ENCODE results near the gene CXorf38.
"Not testable (repeated sequence)": the region's sequence is repeated elsewhere in the genome, so short reads cannot be mapped to it uniquely, and the experiment has no call there.

CXorf38 gene

GRCh38 chrX:40582811-40583210 is 64.5 kb downstream of the CXorf38 start:
- CTCF ChIA-PET: no interaction called here
- DNase-seq (ENCODE audit: low read depth, low spot score): no peak
- POLR2A ChIA-PET: no interaction called here
- TF ChIP-seq CTCF (IDR thresholded peaks at IDR 0.05; ENCODE audit: insufficient read depth, low read length, missing control alignments): no peak
- no peak overlapping the region for H3K4me3 ChIP-seq (ENCODE audit: low read depth, low read length)

DNA sequence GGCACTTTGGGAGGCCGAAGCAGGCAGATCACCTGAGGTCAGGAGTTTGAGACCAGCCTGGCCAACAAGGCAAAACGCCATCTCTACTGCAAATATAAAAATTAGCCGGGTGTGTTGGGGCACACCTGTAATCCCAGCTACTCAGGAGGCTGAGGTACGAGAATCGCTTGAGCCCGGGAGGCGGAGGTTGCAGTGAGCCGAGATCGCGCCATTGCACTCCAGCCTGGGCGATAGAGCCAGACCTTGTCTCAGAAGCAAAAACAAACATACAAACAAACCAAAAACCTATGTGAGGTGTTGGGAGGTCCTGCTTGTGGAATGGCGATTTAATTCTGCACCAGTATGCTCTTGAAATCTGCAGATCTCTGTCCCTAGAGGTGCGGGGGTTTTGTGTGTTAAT is 65.2 kb downstream of the CXorf38 start:
- H3K4me3 ChIP-seq (ENCODE audit: low read depth, low read length); DNase-seq (ENCODE audit: low read depth, low spot score); POLR2A ChIA-PET; CTCF ChIA-PET: not testable (repeated sequence)

DNA sequence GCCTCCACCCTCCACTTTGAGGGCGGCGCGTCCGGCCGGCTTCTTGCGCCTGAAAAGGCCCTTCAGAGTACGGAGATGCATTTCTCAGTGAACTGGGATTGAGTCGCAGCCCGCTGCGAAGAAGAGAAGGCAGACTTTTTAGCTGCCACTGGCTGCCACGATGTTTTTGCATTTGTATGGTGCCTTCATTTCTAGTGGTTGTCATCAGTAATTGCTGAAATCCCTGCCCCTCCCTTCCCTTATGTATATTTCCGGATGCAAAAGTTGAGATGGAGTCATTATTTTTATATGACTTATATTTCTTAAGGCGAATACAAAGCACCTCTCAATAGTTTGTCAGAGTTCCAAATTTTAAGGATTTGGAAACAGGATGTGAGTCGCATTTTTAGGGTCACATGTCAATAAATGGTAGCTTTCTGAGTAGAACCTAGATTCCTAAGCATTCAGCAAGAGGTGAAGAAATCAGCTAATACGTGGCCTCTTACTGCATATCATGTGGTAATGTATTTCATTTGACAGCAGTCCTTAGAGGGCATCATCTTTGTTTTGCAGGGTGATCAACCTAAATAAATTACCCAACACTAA is 65.9 kb downstream of the CXorf38 start:
- CTCF ChIA-PET: no interaction called here
- no peak for DNase-seq (ENCODE audit: low read depth, low spot score)
- peak overlapping the region; percentile 80 for H3K4me3 ChIP-seq (ENCODE audit: low read depth, low read length)
- no peak for TF ChIP-seq CTCF (IDR thresholded peaks at IDR 0.05; ENCODE audit: insufficient read depth, low read length, missing control alignments)
- POLR2A ChIA-PET: no interaction called here

DNA sequence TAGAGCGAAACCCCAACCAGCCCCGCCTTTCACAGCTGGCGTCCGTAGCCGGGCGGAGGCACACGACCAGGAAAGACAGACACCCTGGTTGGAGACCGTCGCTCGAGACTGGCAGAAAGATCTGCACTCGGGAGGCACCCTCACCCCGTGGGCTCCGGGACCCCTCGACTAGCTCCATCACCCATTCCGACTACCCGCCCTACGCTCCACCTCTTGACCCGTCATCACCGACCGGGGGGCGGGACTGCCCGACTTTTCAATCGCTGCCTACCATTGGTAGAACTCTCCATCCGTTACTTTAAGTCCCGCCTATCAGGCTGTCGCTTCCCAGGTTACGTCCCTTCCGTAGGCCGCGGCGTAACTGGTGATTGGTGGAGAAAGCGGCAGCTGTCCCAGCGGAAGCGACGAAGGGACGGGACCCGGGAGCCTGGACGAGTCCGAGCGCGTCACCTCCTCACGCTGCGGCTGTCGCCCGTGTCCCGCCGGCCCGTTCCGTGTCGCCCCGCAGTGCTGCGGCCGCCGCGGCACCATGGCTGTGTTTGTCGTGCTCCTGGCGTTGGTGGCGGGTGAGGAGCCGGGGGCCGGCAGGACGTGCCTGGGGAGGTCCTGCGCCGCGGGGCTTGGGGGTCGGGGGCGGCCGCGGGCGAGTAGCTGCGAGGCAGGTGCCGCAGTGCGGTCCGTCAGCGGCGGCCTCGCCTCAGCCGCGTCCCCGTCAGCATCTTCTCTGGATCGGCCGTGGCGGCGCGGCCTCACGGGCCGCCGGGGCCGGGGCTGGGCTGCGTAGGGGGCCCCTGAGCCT is 66.6 kb downstream of the CXorf38 start, which contains the start of gene ATP6AP2:
TSS of gene ATP6AP2 (plus strand) at position 434 of the 799 bp plus-strand sequence. CDS start at position 530, 96 bp downstream.
- ChIA-PET CTCF (no interaction called here), POLR2A (no interaction called here)
- peak; percentile 49 for DNase-seq (ENCODE audit: low read depth, low spot score)
- no peak for TF ChIP-seq CTCF (IDR thresholded peaks at IDR 0.05; ENCODE audit: insufficient read depth, low read length, missing control alignments)
- peak within 1 kb of the TSS; percentile 80 for H3K4me3 ChIP-seq (ENCODE audit: low read depth, low read length)

- POLR2A ChIA-PET: interaction anchor here (0.7 kb wide), 1 partner anchor 105 kb away, joined by 3 read pairs; no protein-coding TSS in a partner anchor
- CTCF ChIA-PET: no interaction called here
Observed at GRCh38 chrX:40579900-40580536, 67.3 kb downstream of the CXorf38 start.

DNA sequence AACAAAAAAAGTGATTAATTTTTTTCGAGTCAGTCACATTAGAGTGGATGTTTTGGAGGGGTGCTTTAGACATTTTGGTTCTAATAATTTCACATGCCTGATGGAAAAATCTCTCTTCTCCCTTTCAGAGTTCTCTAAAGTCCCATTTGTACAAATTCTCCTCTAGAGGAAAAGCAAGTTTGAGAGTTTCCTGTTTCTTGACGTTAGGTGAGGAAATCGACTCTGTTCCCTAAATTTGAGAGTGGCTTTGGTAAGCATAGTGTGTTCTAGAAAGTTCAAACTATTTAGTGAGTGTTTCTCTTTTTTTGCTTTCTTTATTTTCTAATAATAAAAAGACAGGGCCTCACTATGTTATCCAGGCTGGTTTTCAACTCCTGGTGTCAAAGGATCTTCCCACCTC is 68.2 kb downstream of the CXorf38 start:
- ChIA-PET CTCF (no interaction called here), POLR2A (interaction anchor here (0.7 kb wide), 1 partner anchor 106 kb away, joined by 3 read pairs; no protein-coding TSS in a partner anchor)
- DNase-seq (ENCODE audit: low read depth, low spot score): no peak
- H3K4me3 ChIP-seq (ENCODE audit: low read depth, low read length): no peak overlapping the region
- TF ChIP-seq CTCF (IDR thresholded peaks at IDR 0.05; ENCODE audit: insufficient read depth, low read length, missing control alignments): no peak

More at GRCh38 chrX:40579900-40580536, 67.3 kb downstream of the CXorf38 start:
- no peak for TF ChIP-seq CTCF (IDR thresholded peaks at IDR 0.05; ENCODE audit: insufficient read depth, low read length, missing control alignments)
- peak overlapping the region; percentile 80 for H3K4me3 ChIP-seq (ENCODE audit: low read depth, low read length)
- DNase-seq (ENCODE audit: low read depth, low spot score): no peak
